Subcutaneous abdominal adipose tissue (tissue), 5 donors: Measurements from ENCODE around the gene RBMXL3.

ENCODE experiments used
- H3K27ac ChIP-seq: one replicate; pipeline ENCODE4 v1.7.0; 2013; ENCODE audit warnings: low read depth, mild to moderate bottlenecking, inconsistent platforms, low read length, moderate library complexity
- H3K27me3 ChIP-seq, 5 donors: one replicate each; pipeline ENCODE4 v1.7.0; 2013; ENCODE audit warnings: low read length in 5 of 5, inconsistent platforms in 1 of 5; ENCODE audit not compliant: control insufficient read depth in 5 of 5, insufficient read depth in 4 of 5
- H3K36me3 ChIP-seq, 5 donors: one replicate each; pipeline ENCODE4 v1.7.0; 2013; ENCODE audit warnings: low read length in 5 of 5; ENCODE audit not compliant: control insufficient read depth in 5 of 5, insufficient read depth in 5 of 5
- H3K4me1 ChIP-seq, 5 donors: one replicate each; pipeline ENCODE4 v1.7.0; 2013; ENCODE audit warnings: low read length in 5 of 5, mild to moderate bottlenecking in 3 of 5, moderate library complexity in 1 of 5; ENCODE audit not compliant: control insufficient read depth in 5 of 5, insufficient read depth in 5 of 5
- H3K4me3 ChIP-seq, 5 donors: one replicate each; pipeline ENCODE4 v1.7.0; 2013; ENCODE audit warnings: low read length in 5 of 5, low read depth in 1 of 5
- H3K9ac ChIP-seq, 5 donors: one replicate each; pipeline ENCODE4 v1.7.0; 2013; ENCODE audit warnings: low read length in 5 of 5, mild to moderate bottlenecking in 4 of 5, moderate library complexity in 3 of 5
- H3K9me3 ChIP-seq, 5 donors: one replicate each; pipeline ENCODE4 v1.7.0; 2013; ENCODE audit warnings: low read length in 5 of 5; ENCODE audit not compliant: control insufficient read depth in 5 of 5
- donor health status: healthy.
- donor health status: healthy.
- donor health status: healthy.
- donor health status: healthy.
- donor health status: healthy.

Gene RBMXL3

DNA sequence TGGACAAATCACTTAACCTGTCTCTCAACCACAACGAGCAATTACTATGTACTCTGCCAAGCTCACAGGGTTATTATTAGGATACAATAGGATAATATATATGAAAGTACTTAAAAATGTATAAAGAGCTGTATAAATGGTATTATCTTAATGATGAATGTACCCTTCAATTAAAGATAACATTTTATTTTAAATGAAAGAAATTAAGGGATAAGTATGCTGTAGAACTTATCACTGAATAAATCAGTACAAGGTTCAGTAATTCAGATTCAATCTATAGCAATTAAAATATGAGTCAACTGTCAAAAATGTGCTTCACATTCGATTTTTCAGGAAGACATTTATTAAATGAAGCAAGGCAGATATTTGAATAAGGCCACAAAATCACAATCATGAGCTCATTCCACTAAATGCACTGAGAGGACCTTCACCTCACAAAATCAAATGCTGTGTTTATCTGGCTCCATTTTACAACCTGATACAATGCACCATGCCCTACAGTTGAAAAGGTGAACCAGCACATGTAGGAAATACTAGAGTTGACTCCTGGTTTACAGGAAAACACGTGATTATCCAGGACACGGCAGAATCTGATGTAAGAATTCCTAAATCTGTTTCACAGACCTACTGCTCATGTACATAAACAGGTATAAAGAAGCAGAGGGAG lies 40.3 kb downstream of the RBMXL3 start:
- Histone ChIP-seq H3K9ac (no peak overlapping the region), H3K4me1 (peaks cover 0 to 6% (median 3%) of the 10 kb centered on the region in 5 donors), H3K9me3 (no peaks in the 10 kb centered on the region), H3K36me3 (no peaks in the 10 kb centered on the region), H3K4me3 (no peak overlapping the region), H3K27me3 (peaks cover 8 to 23% (median 19%) of the 10 kb centered on the region in 5 donors), H3K27ac (no peak overlapping the region)

DNA sequence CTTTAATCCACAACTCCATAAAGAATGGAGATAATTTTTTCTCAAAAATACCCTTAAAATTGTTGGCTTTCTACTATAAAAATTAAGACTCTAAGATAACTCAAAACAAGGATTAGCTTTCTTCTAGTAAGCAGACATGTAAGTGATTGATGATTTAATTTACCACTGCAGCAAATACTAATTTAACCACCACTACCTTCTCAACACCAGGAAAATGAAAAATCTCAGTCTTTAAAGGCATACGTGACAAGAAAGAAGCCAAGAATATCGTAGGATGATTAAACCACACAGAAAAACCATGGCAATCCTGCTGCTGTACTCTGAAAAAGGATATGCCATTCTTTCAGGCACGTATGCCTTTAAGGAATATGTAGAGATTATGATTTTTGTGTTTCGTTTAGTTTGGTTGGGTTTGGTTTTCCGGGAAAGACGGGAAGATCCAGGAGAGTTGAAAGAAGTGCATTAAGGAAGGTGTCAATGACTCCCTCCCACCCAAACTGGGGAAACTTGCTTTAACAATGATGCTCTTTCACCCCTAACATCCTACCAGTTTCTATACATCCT lies 43.8 kb downstream of the RBMXL3 start:
- Histone ChIP-seq H3K9ac (peak overlapping the region in 1 of 5 donors; percentile 62), H3K4me1 (peaks cover 0 to 7% (median 3%) of the 10 kb centered on the region in 5 donors), H3K27me3 (peaks cover 8 to 21% (median 14%) of the 10 kb centered on the region in 5 donors), H3K27ac (no peak overlapping the region), H3K9me3 (no peaks in the 10 kb centered on the region), H3K36me3 (no peaks in the 10 kb centered on the region), H3K4me3 (peak overlapping the region; percentile 60 to 69 (median 64))

DNA sequence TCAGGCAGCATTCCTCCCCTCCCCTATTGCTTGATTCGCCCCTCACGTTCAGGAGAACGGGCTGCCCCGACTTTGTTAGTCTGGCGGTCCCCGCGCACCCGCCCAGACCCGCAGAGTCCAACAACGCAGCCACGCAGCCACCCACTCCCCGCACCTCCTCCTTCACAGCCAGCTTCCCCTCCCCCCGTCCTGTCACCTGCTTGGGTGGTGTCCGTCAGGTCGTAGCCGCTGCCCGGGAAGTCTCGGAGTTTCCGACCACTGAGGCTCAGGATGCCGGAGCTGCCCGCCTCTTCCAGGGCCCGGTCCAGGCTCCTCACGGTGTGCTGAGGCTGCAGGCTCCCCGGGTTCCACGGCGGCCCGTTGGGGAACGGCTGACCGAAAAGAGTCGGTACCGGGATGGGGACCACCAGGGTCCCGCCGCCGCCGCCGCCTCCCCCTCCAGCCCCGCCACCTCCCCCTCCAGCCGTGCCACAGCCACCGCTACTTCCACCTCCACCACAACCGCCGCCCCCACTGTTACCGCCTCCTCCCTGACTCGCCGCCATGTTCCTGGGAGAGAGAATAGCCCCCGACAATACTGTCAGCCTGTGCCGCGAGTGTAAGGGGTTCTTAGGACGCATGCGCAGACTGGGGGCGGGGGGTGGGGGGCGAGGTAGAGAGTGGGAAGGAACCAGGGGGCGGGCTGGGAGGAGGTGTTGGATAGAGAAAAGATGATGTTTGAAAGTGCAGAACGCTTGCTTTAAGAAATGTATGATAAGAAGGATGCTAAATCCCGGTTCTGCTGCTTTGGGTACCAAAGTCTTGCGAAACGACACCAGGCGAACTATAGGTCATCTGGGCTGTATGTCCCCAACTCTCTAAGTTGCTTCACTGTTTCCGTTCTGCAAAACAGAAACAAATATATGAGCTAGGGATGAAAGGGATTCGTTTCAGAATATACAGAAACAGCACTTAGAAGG lies 44.6 kb downstream of the RBMXL3 start, which contains the start of gene LRCH2:
Gene LRCH2 (minus strand): TSS at position 600 of the 959 bp plus-strand sequence. CDS start 55 bp downstream, at position 545.
- Histone ChIP-seq H3K4me1 (peaks cover 0 to 7% (median 3%) of the 10 kb centered on the region in 5 donors), H3K9me3 (no peaks in the 10 kb centered on the region), H3K36me3 (no peaks in the 10 kb centered on the region), H3K4me3 (peak within 1 kb of the TSS; percentile 60 to 69 (median 64)), H3K27ac (no peak within 1 kb of the TSS), H3K9ac (peak within 1 kb of the TSS in 1 of 5 donors; percentile 62), H3K27me3 (peaks cover 8 to 23% (median 14%) of the 10 kb centered on the region in 5 donors)

GRCh38 chrX:115234461-115234860 lies 45.3 kb downstream of the RBMXL3 start:
- Histone ChIP-seq H3K36me3 (no peaks in the 10 kb centered on the region), H3K27ac (no peak overlapping the region), H3K4me3 (peak overlapping the region; percentile 30 to 69 (median 60)), H3K4me1 (peaks cover 0 to 7% (median 3%) of the 10 kb centered on the region in 5 donors), H3K9ac (no peak overlapping the region), H3K9me3 (no peaks in the 10 kb centered on the region), H3K27me3 (peaks cover 8 to 23% (median 14%) of the 10 kb centered on the region in 5 donors)

DNA sequence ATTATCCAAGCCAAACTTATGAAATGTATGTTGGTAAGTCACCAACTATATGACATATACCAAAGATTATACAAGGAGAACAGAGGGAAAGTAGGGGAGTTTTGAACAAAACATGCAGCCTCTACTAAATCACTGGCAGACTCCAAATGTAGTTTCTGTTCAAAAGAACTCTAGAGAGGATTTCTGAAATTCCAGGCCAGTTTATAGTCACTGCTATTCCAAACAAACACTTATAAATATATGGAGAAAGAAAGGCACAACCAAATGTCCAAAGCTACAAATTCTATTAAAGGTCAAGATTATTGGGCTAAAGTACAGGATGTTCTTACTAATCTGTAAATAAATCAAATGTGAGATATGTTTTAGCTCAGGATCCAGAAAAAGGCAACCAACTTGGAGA lies 47.4 kb downstream of the RBMXL3 start:
- peaks cover 8 to 16% (median 13%) of the 10 kb centered on the region in 5 donors for H3K27me3 ChIP-seq
- no peak overlapping the region for H3K9ac ChIP-seq
- H3K4me3 ChIP-seq: no peak overlapping the region
- no peaks in the 10 kb centered on the region for H3K9me3 ChIP-seq
- H3K36me3 ChIP-seq: no peaks in the 10 kb centered on the region
- peaks cover 0 to 3% (median 2%) of the 10 kb centered on the region in 5 donors for H3K4me1 ChIP-seq
- no peak overlapping the region for H3K27ac ChIP-seq

DNA sequence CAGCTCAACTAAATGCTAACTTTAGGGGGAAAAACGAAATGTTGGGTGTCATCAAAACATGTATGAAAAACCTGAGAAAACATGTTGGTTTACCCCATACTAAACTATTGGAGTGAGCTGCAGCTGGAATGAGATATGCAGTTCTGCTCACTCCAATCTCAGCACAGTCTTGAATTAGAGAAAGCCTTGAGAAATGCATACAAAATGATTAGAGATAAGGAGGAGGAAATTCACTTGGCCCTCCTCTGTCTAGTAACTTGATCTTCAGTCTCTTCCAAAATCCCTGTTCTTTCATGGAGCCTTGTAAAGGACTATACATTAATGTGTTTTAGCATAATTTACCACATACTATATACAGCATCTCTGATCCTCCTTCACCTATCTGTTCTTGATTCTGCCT lies 47.8 kb downstream of the RBMXL3 start:
- H3K27ac ChIP-seq: no peak overlapping the region
- H3K27me3 ChIP-seq: peaks cover 8 to 13% (median 11%) of the 10 kb centered on the region in 5 donors
- H3K9me3 ChIP-seq: no peaks in the 10 kb centered on the region
- peaks cover 0 to 3% (median 2%) of the 10 kb centered on the region in 5 donors for H3K4me1 ChIP-seq
- H3K4me3 ChIP-seq: no peak overlapping the region
- no peaks in the 10 kb centered on the region for H3K36me3 ChIP-seq
- H3K9ac ChIP-seq: no peak overlapping the region
